IMR-90 (cell line): Measurements from ENCODE around the gene PEA15.

ENCODE experiments used
- BHLHE40 ChIP-seq: fragments of 150-350 bp; IDR thresholded peaks from 2 replicates; pipeline ENCODE4 v1.6.1; 2016; ENCODE audit warnings: mild to moderate bottlenecking, low read depth, low read length
- CEBPB ChIP-seq: IDR thresholded peaks from 2 replicates; pipeline ENCODE4 v1.6.1; 2012; ENCODE audit warnings: low read depth, low read length, improper control_type of control experiment
- CHD1 ChIP-seq: IDR thresholded peaks from 2 replicates; pipeline ENCODE4 v1.6.1; 2012; ENCODE audit warnings: low read depth, low read length, improper control_type of control experiment
- CTCF ChIP-seq: conservative IDR thresholded peaks from 2 replicates; pipeline ENCODE4 v1.5.1; 2012; ENCODE audit warnings: mild to moderate bottlenecking, low read depth, low read length, improper control_type of control experiment
- ELK1 ChIP-seq: fragments of 150-350 bp; IDR thresholded peaks from 2 replicates; pipeline ENCODE4 v1.6.1; 2016; ENCODE audit warnings: low read depth, mild to moderate bottlenecking, low read length, moderate library complexity, borderline replicate concordance
- MAZ ChIP-seq: IDR thresholded peaks from 2 replicates; pipeline ENCODE4 v1.6.1; 2012; ENCODE audit warnings: low read depth, mild to moderate bottlenecking, low read length, improper control_type of control experiment, moderate library complexity, borderline replicate concordance
- NFE2L2 ChIP-seq: fragments of 150-350 bp; IDR thresholded peaks from 2 replicates; pipeline ENCODE4 v1.6.1; 2016; ENCODE audit warnings: low read depth, mild to moderate bottlenecking, low read length
- POLR2A ChIP-seq: IDR thresholded peaks from 2 replicates; pipeline ENCODE4 v1.6.1; 2012; ENCODE audit warnings: mild to moderate bottlenecking, low read depth, low read length
- RAD21 ChIP-seq: IDR thresholded peaks from 2 replicates; pipeline ENCODE4 v1.6.1; 2012; ENCODE audit warnings: low read length, improper control_type of control experiment
- RCOR1 ChIP-seq: IDR thresholded peaks from 2 replicates; pipeline ENCODE4 v1.6.1; 2012; ENCODE audit warnings: mild to moderate bottlenecking, low read length, improper control_type of control experiment; ENCODE audit not compliant: insufficient replicate concordance
- RFX5 ChIP-seq: IDR thresholded peaks from 2 replicates; pipeline ENCODE4 v1.8.0; 2012; ENCODE audit warnings: low read depth, mild to moderate bottlenecking, low read length, moderate library complexity
- SMC3 ChIP-seq: fragments of 150-350 bp; IDR thresholded peaks from 2 replicates; pipeline ENCODE4 v1.6.1; 2016; ENCODE audit warnings: low read depth, mild to moderate bottlenecking, antibody characterized with exemption, low read length, moderate library complexity
- USF2 ChIP-seq: fragments of 150-350 bp; IDR thresholded peaks from 2 replicates; pipeline ENCODE4 v1.6.1; 2017; ENCODE audit warnings: mild to moderate bottlenecking, antibody characterized with exemption, low read length, low read depth

GRCh38 chr1:160186246-160186645 lies 18.9 kb upstream of the PEA15 start:
- no peak for TF ChIP-seq CTCF
- TF ChIP-seq RFX5, result no peak
- TF ChIP-seq POLR2A, result no peak
- TF ChIP-seq USF2, result no peak
- TF ChIP-seq CHD1, result no peak
- TF ChIP-seq CEBPB, result no peak
- TF ChIP-seq RAD21, result no peak
- no peak for TF ChIP-seq BHLHE40
- no peak for TF ChIP-seq RCOR1
- TF ChIP-seq MAZ, result no peak
- TF ChIP-seq SMC3, result no peak
- TF ChIP-seq NFE2L2, result no peak
- no peak for TF ChIP-seq ELK1
